HG02588 (cell line): ENCODE data around the gene IFI6.
"Not testable (repeated sequence)": the region's sequence is repeated elsewhere in the genome, so short reads cannot be mapped to it uniquely, and the experiment has no call there.

Experiments
- ATAC-seq: cut with Tn5 transposase; IDR thresholded peaks from one replicate; pipeline ENCODE4 v1.9.1; 2021; ENCODE audit warnings: mild to moderate bottlenecking, moderate library complexity; ENCODE audit not compliant: unreplicated experiment

IFI6 gene

DNA sequence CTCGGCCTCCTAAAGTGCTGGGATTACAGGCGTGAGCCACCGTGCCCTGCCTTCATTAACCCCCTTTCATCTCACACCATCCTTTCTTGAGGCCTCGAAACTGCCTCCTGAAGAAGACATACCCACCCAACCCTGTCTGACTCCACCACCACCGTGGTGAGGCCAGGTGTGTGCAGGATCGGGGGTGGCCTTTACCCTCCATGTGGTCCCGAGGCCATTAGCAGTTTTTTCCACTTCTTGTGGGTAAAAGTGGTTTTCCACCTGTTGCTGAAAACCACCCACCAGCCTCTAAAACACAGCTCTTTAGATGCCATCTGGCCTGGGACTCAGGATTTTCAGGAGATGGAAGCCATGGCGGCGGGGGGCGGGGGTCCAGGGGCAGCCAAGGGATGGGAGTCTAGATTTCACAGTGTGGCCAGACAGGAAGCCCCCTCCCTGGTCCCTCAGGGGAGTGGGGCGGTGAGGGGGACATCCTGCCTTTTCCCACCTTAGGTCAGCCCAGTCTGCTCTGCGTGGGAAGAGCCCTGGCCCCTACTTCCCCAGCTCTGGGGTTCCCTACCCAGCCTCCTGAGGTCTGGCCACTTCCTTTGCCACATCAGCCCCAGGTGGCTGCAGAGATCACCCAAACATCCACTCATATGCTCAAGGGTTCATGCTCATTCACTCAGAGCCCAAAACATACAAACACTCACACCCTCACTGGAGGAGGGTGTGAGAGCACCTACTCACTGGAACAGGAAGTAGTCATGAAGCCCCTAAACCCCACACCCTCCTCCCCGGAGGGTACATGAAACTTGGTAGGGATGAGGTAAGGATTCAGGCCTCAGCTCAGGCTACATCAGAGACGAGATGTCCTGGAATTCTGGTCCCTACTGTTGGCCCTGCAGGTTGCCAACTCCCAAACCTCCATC lies 39.4 kb downstream of the IFI6 start:
- ATAC-seq: no peak

DNA sequence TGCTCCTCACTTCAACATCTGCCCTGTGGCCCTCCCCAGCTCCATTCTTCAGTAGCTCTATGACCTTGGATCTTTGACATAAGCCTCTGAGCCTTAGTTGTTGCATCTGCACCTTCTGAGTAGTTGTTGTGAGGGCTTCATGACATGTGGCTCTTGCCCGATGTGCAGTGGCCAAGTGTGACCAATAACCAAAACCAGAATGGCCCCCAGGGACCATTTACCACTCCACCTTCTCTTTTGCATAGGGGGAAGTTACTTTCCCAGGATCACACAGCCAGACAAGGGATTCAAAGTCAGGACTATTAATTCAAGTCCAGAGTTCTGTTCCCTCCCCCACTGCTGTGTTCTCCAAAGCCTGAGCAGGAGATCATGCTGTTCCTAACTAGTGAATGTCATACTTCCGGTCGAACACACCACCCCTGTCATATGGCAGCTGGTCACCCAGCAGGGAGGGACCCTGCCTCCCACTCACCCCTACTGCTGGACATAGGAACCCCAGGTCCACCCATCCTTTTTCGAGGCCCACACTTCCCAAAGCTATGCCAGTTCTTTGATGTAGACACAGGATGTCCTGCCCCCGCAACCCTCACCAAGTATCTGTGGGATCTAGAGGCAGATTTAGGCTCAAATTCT lies 41.0 kb downstream of the IFI6 start:
- no peak for ATAC-seq

DNA sequence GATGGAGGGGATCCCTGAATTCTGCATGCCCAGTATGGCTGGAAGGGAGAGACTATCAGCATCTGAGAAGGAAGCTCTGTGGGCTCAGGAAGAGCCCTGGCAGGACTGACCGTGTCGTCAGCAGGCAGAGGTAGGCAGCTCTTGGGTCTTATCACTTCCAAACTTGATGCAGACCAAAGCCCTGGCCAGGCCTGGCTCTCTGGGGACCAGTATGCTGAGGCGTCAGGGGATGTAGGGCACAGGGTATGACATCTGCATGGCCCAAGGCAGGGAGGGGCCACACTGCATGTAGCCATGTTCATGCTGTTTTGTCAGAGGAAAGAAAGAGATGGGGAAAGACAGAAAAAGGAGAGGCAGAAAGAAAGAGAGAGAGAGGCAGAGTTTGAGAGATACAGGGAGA lies 43.3 kb downstream of the IFI6 start:
- no peak for ATAC-seq

DNA sequence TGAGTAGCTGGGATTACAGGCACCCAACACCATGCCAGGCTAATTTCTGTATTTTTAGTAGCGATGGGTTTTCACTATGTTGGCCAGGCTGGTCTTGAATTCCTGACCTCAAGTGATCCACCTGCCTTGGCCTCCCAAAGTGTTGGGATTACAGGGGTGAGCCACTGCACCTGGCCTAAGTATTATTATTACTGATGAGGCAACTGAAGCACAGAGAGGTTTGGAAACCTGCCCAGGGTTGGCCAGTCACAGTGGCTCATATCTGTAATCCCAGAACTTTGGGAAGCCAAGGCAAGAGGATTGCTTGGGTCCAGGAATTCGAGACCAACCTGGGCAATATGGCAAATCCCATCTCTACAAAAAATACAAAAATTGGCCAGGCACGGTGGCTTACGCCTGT lies 44.3 kb downstream of the IFI6 start:
- not testable (repeated sequence) for ATAC-seq

DNA sequence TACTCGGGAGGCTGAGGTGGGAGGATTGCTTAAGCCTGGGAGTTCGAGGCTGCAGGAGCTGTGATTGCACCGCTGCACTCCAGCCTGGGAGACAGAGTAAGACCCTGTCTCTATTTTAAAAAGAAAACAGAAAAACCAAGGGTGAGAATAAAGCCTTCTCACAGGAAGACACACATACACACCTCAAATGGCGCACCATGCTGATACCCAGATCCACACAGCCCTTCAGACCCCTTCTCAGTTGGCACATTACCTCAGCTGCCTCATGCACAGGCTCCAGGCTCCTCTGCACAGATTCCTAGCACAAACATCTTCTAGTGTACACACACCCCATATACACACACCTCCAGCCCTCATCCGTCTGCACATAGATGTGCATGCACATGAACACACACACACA lies 44.9 kb downstream of the IFI6 start:
- ATAC-seq: no peak

DNA sequence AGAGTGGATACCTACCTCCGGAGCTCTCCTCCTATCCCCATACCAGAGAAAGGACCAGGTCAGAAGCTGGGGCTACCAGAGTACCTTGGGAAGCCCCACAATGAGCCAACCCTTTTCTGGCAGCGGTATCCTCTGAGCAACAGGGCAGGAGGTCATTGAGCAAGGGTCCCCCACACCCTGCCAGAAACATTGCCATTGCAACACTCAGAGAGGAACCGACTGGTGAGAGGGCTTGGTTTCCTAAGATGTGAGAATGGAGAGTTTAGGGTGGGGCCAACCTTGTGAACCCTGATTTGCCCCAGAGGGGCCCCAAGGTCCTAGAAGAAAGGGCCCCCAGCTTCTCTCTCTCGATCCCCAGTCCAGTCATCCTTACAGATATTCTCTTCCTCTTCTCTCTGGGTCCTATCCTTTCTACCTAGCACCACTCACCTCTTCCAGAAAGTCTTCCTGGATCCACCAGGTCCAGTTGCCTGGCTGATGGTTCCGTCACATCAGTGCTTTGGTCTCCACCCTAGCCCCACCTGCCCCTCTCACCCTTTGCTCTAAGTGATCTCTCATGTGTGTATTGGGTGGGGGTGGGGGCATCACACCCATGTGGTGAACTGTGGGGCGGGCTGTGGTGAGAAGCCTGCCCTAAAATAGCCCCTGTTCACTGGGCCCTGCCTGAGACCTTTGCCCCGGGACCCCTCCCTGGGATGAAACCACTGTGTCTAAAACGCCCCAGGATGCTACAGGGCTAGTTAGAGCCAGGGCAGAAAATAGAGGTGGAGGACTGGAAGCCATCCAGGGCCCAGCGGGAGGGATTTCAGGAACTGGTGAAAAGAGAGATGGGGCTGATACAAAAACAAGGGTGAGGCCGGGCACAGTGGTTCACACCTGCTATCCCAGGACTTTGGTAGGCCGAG lies 45.7 kb downstream of the IFI6 start:
- ATAC-seq: no peak

DNA sequence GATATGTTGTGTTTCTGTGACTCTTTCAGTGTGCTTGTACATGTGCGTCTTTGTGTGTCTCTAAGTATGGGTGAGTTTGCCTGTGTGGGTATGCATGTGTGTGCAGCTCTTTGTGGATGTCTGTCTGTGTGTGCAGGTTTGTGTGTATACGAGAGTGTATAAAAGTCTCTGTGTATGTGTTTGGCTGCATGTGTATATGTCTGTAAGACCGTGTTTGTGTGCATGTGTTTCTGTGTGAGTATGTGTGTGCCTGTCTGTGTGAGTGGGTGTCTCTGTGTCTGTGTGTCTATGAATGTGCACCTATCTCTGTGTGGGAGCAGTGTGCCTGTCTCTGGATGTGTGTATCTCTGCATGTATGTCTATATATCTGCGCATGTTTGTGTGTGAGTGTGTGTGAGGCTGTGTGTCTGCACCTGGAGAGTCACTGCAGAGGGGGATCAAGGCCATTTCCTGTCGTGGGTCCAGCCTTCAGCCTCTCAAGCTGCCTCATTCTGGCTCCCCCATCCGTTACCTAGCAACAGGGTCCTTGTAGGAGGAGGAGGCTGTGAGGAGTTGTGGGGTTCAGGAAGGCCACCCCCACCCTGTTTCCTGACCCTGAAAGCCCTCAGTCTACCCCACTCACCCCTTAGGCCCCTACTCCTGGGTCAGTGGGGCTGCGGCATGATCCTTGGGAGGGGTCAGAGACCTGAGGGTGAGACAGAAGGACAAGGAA lies 47.4 kb downstream of the IFI6 start:
- no peak for ATAC-seq

DNA sequence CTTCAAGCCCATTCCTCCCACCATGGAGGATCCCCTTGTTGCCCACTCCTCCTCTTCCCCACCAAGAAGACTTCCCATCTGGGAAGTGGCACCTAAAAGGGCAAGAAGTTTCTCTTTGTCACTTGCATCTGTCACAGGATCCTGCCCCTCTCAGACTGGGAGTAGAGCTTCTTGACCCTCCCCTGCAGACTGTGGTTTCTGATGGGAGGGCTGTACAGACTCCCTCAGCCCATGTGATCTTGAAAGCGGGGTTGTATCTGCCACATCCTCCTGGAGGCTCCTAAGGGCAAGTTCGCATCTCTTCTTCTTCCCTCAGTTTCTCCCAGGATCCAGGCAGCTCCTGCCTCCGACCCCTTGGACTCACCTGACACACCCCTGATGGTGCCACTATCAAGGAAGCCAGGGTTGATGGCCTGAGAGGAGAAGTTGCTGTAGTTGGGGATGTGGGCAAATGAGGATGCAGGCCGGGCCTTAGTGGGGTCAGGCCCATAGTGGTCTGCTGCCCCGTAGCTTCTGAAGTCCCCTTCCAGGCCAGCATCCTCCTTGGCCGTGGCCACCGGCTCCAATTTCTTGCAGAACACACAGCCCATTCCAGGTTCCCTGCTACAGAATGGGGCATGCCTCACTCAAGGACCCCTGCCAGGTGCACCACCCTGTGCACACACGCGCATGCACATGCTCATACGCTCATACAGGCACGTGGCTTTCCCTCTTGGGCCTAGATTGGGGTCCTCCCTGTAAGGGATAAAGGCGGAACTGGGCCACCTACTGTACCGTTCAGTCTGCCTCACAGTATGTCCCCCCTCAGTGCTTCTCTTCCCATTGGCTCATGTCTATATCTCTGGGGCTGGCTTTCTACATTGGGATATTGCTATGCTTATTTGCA lies 48.4 kb downstream of the IFI6 start:
- no peak for ATAC-seq

DNA sequence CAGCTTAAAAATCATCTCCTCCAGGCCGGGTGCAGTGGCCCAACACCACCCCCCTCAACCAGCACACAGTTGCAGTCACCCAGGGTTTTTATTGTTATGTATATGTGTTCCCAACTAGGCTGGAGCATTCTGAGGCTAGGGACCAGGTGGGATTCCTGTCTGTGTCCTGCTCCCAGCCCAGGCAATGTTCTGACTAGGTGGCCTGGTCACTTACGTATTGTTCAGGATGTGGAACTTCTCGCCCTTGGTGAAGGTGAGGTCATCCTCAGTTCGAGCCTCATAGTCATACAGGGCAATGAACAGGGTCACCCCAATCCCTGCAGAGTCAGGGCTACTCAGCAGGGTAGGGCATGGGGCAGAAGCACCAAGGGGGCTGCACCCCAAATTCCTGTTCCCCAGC lies 49.2 kb downstream of the IFI6 start:
- no peak for ATAC-seq

DNA sequence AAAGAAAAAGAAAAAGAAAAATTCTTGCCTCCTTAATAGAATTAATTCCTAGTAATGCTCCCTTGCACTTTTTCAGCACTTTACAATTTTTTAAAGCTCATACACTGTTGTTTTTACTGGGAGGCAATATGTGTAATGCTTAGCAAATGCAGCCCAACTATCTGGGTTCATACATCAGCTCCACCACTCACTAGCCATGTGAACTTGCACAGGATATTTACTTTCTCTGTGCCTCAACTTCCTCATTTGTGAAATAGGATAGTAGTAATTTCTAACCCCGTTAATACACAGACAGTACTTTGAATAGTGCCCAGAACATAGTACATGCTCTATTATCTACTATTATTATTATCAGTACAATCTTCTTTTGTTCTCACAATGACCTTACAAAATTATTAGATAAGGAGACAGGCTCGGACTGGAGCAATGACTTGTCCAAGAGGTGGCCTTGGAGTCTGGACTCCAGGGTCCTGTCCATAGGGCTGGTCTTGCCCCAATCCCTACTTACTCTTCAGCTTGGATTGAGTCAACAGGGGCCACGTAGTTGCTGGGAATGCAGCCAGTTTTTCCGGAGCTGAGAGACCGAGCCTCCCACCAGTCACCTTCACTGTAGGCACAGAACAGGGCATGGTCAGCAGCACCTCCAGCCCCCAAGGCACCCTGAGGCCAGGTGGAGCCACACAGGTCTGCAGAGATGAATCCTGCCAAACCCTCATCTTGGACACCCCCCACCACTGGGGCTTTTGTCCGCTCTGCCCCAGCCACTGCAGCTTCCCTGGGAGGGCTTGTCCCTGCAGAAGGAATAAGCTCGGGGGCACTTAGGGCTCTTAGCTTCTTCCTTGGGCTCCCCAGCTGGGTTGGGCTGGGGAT lies 50.7 kb downstream of the IFI6 start:
- no peak for ATAC-seq

DNA sequence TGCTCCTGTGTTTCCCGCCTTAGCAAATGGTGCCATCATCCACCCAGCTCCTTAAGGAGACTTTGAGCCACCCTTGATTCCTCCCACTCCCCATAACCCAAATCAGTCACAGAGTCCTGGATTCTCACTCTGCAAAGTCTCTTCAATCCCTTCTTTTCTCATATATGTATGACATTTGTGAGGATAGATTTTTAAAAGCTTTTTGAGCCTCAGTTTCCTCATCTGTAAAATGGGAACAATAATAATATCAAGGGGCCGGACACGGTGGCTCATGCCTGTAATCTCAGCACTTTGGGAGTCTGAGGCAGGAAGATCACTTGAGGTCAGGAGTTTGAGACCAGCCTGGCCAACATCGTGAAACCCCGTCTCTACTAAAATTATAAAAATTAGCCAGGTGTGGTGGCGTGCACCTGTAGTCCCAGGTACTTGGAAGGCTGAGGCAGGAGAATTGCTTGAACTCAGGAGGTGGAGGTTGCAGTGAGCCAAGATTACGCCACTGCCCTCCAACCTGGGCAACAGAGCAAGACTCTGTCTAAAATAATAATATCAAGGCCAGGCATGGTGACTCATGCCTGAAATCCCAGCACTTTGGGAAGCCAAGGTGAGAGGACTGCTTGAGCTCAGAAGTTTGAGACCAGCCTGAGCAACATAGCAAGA lies 52.1 kb downstream of the IFI6 start:
- ATAC-seq: not testable (repeated sequence)

DNA sequence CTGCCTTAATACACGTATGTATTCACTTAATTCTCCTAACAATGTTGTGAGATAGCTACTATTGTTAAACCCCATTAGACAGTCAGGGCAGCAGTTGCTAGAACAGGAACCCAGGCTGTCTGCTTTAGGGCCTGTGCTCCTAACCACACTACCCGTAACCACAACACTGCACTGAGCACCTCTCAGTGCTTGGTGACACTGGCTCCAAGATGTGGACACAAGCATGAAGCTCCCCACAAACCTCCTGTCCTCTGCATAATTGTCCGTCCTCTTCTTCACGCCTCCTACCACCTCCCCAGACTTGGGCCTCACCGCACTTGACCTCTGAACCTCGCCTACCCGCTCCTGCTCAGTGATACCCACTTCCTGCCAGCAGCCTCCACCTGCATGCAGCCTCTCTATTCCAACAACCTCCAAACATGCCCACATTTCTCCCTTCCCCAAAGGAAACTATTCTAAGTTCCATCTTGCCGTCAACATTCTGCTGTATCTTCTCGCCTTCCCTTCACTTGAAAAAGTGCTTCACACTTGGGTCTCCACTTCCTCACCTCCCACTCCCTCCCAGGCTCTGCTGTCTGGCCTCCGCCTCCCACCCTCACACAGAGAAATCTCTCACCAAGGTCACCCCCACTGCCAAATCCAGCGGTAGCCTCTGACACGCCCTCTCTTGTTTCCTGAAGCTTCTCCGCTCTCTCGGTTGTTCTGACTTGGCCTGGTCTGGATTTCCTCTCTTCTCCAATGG lies 53.5 kb downstream of the IFI6 start:
- ATAC-seq: no peak

DNA sequence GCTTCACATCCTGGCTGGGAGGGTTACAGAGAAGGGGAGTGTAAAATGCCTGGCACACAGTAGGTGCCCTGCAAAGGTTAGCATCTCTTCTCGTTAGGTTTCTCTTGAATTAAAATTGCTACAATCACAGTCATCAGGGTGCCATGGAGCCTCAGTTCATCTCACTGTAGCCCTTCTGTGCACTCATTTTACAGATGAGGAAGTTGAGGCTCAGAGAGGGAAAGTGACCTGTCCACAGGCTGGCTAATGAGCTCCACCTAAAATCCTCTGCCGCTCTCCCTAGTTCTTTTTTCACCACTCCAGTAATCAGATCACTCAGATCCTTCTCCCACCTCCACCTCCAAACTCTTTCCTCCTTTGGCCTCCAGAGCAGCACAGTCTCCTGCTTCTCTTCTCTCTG lies 54.6 kb downstream of the IFI6 start:
- ATAC-seq: no peak

DNA sequence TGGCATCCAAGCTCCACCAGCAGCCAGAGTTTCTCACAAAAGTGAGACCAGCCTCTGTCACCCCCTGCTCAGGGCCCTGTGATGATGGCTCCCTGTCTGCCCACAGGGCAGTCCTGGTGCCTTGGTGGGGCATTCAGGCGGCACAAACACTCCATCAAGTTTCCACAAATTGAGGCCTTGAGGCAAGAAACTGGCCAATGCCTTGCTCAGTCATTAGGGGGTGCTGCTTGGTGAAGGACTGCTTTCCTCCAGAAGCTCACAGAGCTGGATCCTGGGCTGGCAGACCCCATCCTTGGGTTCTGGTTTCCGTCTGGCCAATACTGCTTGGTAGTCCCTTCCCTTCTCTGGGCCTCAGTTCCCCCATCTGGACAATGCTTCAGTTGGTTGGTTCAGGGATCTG lies 55.6 kb downstream of the IFI6 start:
- no peak for ATAC-seq
